GM11168 (cell line): Measurements from ENCODE around the gene INTS4.
"Not testable (repeated sequence)": the region's sequence is repeated elsewhere in the genome, so short reads cannot be mapped to it uniquely, and the experiment has no call there.

Experiments
- in situ Hi-C: fragments of 300-500 bp; cut with MboI; formaldehyde crosslinking; loops from one replicate; pipeline ENCODE4 v1.12.0; 2022; ENCODE audit warnings: low sequenced_read_pairs; ENCODE audit not compliant: unreplicated experiment

INTS4 gene

GRCh38 chr11:77994434-77995362 lies at the start of gene INTS4:
Gene INTS4, minus strand, starts transcription at chr11:77994668. Its CDS starts 25 bp downstream, at chr11:77994643.
- in situ Hi-C loops: no loop called here

- in situ Hi-C loops: no loop called here
These were observed 47.5 kb upstream of the INTS4 start for GRCh38 chr11:78041843-78042440.

- in situ Hi-C loops: not testable (repeated sequence)
These were observed 46.9 kb upstream of the INTS4 start for GRCh38 chr11:78041380-78041719.

GRCh38 chr11:78040691-78041379 lies 46.4 kb upstream of the INTS4 start:
- in situ Hi-C loops: no loop called here

- in situ Hi-C loops: no loop called here
These were observed 45.6 kb upstream of the INTS4 start for GRCh38 chr11:78039919-78040671.

- in situ Hi-C loops: no loop called here
These were observed 45.0 kb upstream of the INTS4 start for GRCh38 chr11:78039391-78039918.

GRCh38 chr11:78038697-78039313 lies 44.3 kb upstream of the INTS4 start:
- in situ Hi-C loops: no loop called here

GRCh38 chr11:78037825-78038620 lies 43.6 kb upstream of the INTS4 start:
- in situ Hi-C loops: no loop called here

- in situ Hi-C loops: no loop called here
These were observed 42.6 kb upstream of the INTS4 start for GRCh38 chr11:78037056-78037455.

GRCh38 chr11:78036313-78036712 lies 41.8 kb upstream of the INTS4 start:
- in situ Hi-C loops: no loop called here

GRCh38 chr11:78034623-78035022 lies 40.2 kb upstream of the INTS4 start:
- in situ Hi-C loops: no loop called here

GRCh38 chr11:78033040-78033439 lies 38.6 kb upstream of the INTS4 start:
- in situ Hi-C loops: no loop called here

- in situ Hi-C loops: no loop called here
These were observed 37.6 kb upstream of the INTS4 start for GRCh38 chr11:78032090-78032489.

GRCh38 chr11:78031629-78032028 lies 37.2 kb upstream of the INTS4 start:
- in situ Hi-C loops: no loop called here

- in situ Hi-C loops: no loop called here
These were observed 36.2 kb upstream of the INTS4 start for GRCh38 chr11:78030429-78031325.

- in situ Hi-C loops: not testable (repeated sequence)
These were observed 34.0 kb upstream of the INTS4 start for GRCh38 chr11:78028423-78028822.

GRCh38 chr11:78027759-78028158 lies 33.3 kb upstream of the INTS4 start:
- in situ Hi-C loops: no loop called here

- in situ Hi-C loops: no loop called here
These were observed 30.9 kb upstream of the INTS4 start for GRCh38 chr11:78025378-78025777.
